GM21619 (cell line): ENCODE data around the gene PRDM8.
"Not testable (repeated sequence)": the region's sequence is repeated elsewhere in the genome, so short reads cannot be mapped to it uniquely, and the experiment has no call there.

Experiments
- ATAC-seq: cut with Tn5 transposase; IDR thresholded peaks from one replicate; pipeline ENCODE4 v1.9.1; 2021; ENCODE audit not compliant: unreplicated experiment

The PRDM8 gene

DNA sequence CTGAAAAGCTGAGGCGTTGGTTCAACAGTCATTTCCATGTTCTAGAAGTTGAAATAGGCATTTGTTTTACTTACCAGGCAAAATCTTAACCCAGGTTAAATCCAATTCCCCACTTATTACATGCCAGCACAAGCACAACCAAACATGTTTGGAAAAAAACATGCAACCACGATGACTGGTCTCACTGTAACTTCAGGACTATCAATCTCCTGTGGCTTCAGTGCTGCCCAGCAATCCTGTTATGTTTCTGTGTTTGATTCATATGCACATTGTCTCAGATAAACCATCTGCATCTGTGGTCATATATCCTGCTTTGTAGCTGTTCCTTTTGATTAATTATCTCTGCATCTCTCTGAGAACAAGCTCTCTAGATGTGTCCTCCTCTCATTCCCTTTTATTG is 28.3 kb downstream of the PRDM8 start:
- no peak for ATAC-seq

DNA sequence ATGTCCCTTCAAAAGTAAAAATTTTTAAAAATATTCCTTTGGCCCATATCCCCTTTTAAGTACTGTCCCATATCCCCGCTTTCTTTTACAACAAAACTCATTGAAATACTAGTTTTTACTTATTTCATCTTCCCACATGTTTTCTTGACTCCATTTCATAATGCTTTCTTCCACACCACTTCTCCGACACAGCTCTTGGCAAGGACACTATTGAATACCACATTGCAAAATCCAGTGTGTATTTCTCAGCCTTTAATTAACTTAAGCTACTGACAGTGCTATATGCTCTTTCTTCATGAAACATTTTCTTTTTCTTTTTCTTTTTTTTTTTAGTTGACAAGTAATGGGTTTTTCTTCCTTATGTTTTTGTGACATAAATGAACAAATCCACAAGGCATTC is 28.8 kb downstream of the PRDM8 start:
- ATAC-seq: no peak

GRCh38 chr4:80228460-80228859 is 31.2 kb downstream of the PRDM8 start:
- ATAC-seq: no peak

- ATAC-seq: peak; percentile 18
Observed at GRCh38 chr4:80229128-80229527, 31.8 kb downstream of the PRDM8 start.

DNA sequence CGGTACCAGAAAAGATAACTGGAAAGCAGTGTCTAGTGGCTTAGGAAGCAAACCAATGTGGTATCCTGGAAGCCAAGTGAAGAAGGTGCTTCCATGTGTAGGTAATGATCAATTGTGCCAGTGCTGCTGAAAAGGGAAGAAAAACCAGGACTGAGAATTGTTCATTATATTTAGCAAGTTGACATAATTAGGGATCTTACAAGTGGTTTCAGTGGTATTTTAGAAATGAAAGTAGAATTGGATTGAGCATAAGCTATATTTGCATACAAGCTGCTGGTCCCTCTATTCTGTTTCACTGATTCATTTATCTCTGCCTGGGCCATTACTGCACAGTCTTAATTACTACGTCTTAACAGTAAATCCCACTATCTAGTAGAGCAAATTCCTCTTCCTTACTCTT is 32.3 kb downstream of the PRDM8 start:
- peak; percentile 95 for ATAC-seq

GRCh38 chr4:80231180-80231579 is 33.9 kb downstream of the PRDM8 start:
- no peak for ATAC-seq

GRCh38 chr4:80232707-80233370 is 35.5 kb downstream of the PRDM8 start:
- ATAC-seq: no peak

DNA sequence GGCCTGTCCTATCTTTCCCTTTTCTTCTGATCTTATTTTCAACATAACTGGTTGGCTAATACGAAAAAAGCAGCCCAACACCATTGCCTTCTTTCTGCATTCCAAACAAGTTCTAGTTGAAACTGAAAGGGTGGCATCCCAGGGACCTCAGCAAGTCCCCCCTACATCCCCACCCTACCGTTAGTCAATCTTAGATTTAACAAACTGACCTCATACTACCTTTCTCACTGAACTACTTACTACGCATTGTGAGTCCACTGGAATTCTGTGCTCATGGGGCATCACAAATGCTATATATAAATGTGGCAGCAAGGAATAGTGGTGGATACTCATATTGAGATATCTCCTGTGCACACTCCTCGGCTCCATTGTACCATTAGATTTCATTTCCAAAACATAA is 36.1 kb downstream of the PRDM8 start:
- ATAC-seq: no peak

- no peak for ATAC-seq
Observed at GRCh38 chr4:80235451-80235850, 38.1 kb downstream of the PRDM8 start.

DNA sequence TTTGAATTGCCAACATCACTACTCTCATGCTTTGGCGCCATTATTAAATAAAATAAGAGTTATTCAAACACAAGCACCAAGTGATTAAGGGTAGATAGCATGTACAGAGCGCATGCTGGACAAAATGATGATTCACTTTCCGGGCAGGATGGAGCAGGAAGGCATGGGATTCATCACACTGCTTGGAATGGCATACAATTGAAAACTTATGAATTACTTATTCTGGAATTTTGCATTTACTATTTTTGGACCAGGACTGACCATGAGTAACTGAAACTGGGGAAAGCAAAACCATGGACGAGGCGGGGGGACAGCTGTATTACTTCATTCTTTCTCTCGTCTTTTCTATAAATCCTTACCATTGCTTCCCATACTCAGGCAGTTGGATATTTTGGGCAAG is 40.7 kb downstream of the PRDM8 start:
- ATAC-seq: no peak

DNA sequence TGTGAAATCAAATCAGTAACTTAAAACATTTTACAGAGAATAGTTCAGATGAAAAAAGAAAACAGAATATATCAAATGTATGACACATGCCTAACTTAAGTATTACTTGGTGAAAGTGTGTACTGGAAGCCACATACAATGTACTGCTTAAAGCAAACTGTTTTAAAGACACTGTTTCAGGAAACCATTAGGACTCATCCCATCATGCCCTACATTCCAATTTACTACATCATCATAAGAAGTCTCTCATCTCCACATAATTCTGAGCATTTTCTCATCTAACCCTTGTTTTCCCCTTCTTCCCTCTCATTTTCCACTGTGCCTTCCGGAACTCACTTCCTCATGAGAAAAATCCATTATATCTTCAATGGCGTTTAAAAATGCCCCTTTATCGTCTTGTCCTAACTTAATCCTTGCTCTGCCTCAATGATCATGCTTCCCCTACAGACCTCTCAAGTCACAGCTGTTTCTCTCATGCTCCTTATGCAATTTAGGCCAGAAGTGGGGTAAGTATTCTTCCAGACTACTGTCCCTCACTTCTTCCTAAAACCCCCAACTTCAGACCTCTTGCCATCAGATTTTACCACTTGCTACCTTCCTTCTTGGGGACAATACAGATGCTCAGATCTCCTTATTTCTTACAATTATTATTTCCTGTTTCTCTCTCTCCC is 42.3 kb downstream of the PRDM8 start:
- ATAC-seq: no peak

GRCh38 chr4:80240976-80241375 is 43.7 kb downstream of the PRDM8 start:
- ATAC-seq: no peak

- no peak for ATAC-seq
Observed at GRCh38 chr4:80243274-80244018, 46.1 kb downstream of the PRDM8 start.

- ATAC-seq: not testable (repeated sequence)
Observed at GRCh38 chr4:80247484-80247883, 50.2 kb downstream of the PRDM8 start.

DNA sequence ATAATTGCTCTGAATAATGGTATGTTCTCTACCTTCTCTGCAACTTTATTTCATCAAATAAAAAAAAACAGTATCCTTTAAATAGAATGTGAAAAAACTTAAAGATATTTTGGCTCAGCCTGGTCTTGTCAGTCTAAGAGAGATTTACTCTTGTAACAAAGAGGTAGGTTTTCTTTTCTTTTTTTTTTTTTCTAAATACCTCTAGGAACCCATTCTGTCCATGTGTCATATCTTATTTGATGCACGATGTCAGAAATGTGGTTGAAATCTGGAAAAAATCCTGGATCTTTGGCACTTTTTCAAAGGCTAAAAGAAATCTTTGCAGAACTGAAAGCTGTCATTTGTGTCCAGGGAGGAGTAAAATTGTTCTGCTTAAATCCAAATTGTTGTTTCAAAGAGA is 51.8 kb downstream of the PRDM8 start:
- ATAC-seq: no peak

- ATAC-seq: no peak
Observed at GRCh38 chr4:80252427-80252826, 55.1 kb downstream of the PRDM8 start.

DNA sequence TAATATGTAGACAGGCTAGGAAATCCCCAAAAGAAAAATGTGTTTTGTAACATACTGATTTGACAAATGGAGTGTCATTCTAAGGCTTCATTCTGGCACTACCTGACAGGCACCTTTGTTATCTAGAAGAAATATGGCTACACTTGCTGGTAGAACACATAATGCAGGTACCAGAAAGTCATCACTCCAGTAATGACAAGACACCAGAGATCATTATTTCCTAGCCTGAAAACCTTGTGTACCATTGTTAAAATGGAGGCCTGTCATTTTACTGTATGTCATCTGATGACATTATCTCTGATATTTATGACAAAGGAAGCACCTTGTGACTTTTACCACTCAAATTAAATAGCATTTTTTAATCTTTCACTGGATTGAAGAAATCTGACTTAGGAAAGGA is 55.6 kb downstream of the PRDM8 start:
- ATAC-seq: no peak

DNA sequence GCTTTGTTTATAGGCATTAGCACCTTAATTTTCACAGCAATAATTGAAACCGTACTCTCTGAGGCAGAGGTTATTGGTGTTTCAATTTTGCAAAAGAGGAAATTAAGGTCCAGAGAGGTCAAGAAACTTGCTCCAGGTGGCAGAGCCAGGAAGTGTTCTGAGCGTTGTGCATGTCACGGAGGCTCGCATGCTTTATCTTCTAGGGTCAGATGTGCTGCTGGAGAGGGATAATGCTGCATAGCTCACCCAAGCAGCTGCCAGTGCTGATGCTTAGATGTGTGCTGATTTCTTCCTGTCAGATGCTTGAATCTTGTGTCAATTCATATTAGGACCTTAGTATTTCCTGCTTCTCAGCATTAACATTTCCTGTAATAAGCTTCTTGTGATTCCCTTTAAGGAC is 56.2 kb downstream of the PRDM8 start:
- ATAC-seq: no peak
